ENCODE measurements around the gene SEMA6D. TPM values are rescaled to one million over a fixed set of nuclear protein-coding genes. Genes with fewer than 3 reads are reported as not detected.
A peak's percentile ranks its signal among the peaks of the same experiment; 100 is the strongest.

Gene SEMA6D
- total and polyA plus RNA-seq, 10 of the 15 experiments (the other 5 are each of a cell fraction or from before 2014, with no cell fraction given): 0.01 to 0.52 (median 0.09) TPM; not detected in 6

DNA sequence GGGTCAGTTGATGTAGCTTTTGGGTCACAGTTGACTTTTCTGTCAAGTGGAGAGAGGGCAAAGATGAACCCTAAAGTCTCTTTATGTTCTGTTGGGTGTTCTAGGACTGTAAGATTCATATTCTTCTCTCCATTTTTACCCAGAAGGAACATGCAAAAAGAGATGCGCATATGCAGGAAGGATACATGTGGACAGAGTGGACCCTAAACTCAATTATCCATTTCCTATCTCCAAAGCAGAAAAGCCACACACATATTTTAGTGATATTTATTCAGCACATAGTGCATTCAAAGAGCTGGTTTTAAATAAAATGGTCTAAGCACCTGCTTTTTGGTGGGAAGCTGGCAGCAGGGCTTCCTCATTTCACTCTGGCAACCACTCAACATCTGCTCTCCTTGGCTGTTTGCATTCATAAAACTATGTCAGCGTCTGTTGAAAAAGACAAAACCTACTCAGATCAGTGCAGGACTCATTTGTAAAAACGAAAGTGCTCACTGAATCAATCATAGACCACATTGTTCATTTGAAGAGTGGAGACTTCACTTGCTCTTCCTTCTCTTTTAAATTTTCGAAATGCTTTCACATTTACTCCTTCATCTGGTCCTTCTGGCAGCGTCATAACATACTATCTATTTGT, 96.6 kb downstream of the SEMA6D start (continued):
- no peak for TF ChIP-seq TAF1 (IDR thresholded peaks at IDR 0.05; ENCODE audit: borderline replicate concordance, low read depth, low read length)
- TF ChIP-seq MEF2B (IDR thresholded peaks at IDR 0.05; ENCODE audit: partially characterized antibody, poor library complexity, severe bottlenecking): no peak
- TF ChIP-seq NR2F1 (conservative IDR thresholded peaks at IDR 0.05): no peak
- TF ChIP-seq GABPA (IDR thresholded peaks at IDR 0.05; ENCODE audit: low read depth): peak; percentile 73
- no peak for TF ChIP-seq RB1 (IDR thresholded peaks at IDR 0.05; ENCODE audit: borderline replicate concordance)
- no peak for TF ChIP-seq ZBTB11 (CRISPR knock-in tag; IDR thresholded peaks at IDR 0.05)
- peak; percentile 88 for TF ChIP-seq TCF12 (IDR thresholded peaks at IDR 0.05; ENCODE audit: low read depth, low read length)
- TF ChIP-seq HDGF (IDR thresholded peaks at IDR 0.05): no peak
- 0 out of 2 replicates have a peak, but pooled peaks have one; percentile 47 for TF ChIP-seq RCOR1 (conservative IDR thresholded peaks at IDR 0.05; ENCODE audit: low read depth, low read length)
- no peak for TF ChIP-seq POLR2AphosphoS2 (IDR thresholded peaks at IDR 0.05; ENCODE audit: low read depth, low read length)
- TF ChIP-seq POLR2AphosphoS5 (IDR thresholded peaks at IDR 0.05; ENCODE audit: low read length): no peak
- TF ChIP-seq, protein P1, sequence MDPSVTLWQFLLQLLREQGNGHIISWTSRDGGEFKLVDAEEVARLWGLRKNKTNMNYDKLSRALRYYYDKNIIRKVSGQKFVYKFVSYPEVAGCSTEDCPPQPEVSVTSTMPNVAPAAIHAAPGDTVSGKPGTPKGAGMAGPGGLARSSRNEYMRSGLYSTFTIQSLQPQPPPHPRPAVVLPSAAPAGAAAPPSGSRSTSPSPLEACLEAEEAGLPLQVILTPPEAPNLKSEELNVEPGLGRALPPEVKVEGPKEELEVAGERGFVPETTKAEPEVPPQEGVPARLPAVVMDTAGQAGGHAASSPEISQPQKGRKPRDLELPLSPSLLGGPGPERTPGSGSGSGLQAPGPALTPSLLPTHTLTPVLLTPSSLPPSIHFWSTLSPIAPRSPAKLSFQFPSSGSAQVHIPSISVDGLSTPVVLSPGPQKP (IDR thresholded peaks at IDR 0.05; ENCODE audit: low read depth, low read length): no peak
- peak; percentile 99 for TF ChIP-seq RUNX3 (IDR thresholded peaks at IDR 0.05; ENCODE audit: low read length)
- peak; percentile 44 for TF ChIP-seq IKZF1 (conservative IDR thresholded peaks at IDR 0.05)
- TF ChIP-seq BMI1 (IDR thresholded peaks at IDR 0.05; ENCODE audit: borderline replicate concordance): no peak
- TF ChIP-seq, protein P2, sequence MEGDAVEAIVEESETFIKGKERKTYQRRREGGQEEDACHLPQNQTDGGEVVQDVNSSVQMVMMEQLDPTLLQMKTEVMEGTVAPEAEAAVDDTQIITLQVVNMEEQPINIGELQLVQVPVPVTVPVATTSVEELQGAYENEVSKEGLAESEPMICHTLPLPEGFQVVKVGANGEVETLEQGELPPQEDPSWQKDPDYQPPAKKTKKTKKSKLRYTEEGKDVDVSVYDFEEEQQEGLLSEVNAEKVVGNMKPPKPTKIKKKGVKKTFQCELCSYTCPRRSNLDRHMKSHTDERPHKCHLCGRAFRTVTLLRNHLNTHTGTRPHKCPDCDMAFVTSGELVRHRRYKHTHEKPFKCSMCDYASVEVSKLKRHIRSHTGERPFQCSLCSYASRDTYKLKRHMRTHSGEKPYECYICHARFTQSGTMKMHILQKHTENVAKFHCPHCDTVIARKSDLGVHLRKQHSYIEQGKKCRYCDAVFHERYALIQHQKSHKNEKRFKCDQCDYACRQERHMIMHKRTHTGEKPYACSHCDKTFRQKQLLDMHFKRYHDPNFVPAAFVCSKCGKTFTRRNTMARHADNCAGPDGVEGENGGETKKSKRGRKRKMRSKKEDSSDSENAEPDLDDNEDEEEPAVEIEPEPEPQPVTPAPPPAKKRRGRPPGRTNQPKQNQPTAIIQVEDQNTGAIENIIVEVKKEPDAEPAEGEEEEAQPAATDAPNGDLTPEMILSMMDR (IDR thresholded peaks at IDR 0.05 in 2 of 3, conservative IDR thresholded peaks at IDR 0.05 in 1 of 3; ENCODE audit: control insufficient read depth in 2 of 3, extremely low read depth in 1 of 3, insufficient read depth in 1 of 3, low read depth in 3 of 3, low read length in 3 of 3): no peak
- TF ChIP-seq, protein P3, sequence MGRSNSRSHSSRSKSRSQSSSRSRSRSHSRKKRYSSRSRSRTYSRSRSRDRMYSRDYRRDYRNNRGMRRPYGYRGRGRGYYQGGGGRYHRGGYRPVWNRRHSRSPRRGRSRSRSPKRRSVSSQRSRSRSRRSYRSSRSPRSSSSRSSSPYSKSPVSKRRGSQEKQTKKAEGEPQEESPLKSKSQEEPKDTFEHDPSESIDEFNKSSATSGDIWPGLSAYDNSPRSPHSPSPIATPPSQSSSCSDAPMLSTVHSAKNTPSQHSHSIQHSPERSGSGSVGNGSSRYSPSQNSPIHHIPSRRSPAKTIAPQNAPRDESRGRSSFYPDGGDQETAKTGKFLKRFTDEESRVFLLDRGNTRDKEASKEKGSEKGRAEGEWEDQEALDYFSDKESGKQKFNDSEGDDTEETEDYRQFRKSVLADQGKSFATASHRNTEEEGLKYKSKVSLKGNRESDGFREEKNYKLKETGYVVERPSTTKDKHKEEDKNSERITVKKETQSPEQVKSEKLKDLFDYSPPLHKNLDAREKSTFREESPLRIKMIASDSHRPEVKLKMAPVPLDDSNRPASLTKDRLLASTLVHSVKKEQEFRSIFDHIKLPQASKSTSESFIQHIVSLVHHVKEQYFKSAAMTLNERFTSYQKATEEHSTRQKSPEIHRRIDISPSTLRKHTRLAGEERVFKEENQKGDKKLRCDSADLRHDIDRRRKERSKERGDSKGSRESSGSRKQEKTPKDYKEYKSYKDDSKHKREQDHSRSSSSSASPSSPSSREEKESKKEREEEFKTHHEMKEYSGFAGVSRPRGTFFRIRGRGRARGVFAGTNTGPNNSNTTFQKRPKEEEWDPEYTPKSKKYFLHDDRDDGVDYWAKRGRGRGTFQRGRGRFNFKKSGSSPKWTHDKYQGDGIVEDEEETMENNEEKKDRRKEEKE (IDR thresholded peaks at IDR 0.05): no peak
- TF ChIP-seq CHD2 (IDR thresholded peaks at IDR 0.05; ENCODE audit: borderline replicate concordance, low read depth, low read length): no peak; the same call in 1 of the 2 replicates
- TF ChIP-seq ZBED1 (IDR thresholded peaks at IDR 0.05; ENCODE audit: borderline replicate concordance): peak; percentile 86; the same call in 1 of the 2 replicates
- TF ChIP-seq KAT2A (conservative IDR thresholded peaks at IDR 0.05; ENCODE audit: control insufficient read depth, low read depth, low read length): no peak
